HuH-7 (cell line): ENCODE results near the gene PDE4B.

Experiments
- DNase-seq: peaks from one replicate; pipeline ENCODE4 v3.0.0; 2011; ENCODE audit warnings: low spot score

Gene PDE4B

DNA sequence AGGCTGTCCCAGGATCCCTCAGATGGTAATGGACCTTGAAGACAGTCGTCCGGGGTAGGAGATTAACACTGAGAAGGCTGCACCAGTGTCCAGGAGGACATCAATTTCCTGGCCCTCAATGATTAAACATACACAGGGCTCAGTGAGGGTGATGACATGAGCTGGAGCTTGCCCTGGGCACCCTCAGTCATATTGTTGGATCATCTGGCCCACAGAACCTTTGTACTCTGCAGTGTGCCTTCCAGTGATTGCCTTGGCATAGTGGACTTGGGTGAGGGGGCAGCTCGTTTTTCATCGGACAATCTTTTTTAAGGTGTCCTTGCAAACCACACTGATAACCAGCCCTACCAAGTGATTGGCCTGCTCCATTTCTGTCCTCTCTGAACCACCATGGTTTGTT is 630.1 kb downstream of the PDE4B start:
- DNase-seq, result no peak
